ENCODE data around the gene P2RX7.

- TF ChIP-seq CTCF (IDR thresholded peaks at IDR 0.05) (no peak), POLR2A (IDR thresholded peaks at IDR 0.05) (no peak)
Observed at GRCh38 chr12:121124402-121125109, 8.1 kb upstream of the P2RX7 start.

Data from adrenal gland (tissue), 5 donors.